Mesothelial cell of epicardium (in vitro differentiated cells): ENCODE results near the gene NDRG4. TPM values are rescaled to one million over a fixed set of nuclear protein-coding genes. Genes with fewer than 3 reads are reported as not detected.

Experiments used
- DNase-seq, 2 experiments: peaks; one replicate each; pipeline ENCODE4 v3.0.0; 2021; ENCODE audit warnings: low spot score in 2 of 2; ENCODE audit not compliant: unreplicated experiment in 2 of 2
- H3K27ac Mint-ChIP-seq: 2 replicates; pipeline ENCODE4 v1.8.0; 2021; ENCODE audit warnings: mixed read lengths
- H3K27me3 Mint-ChIP-seq: 2 replicates; pipeline ENCODE4 v1.8.0; 2021; ENCODE audit warnings: low read depth, mixed read lengths
- H3K36me3 Mint-ChIP-seq: 2 replicates; pipeline ENCODE4 v1.8.0; 2021; ENCODE audit warnings: mixed read lengths
- H3K4me1 Mint-ChIP-seq: 2 replicates; pipeline ENCODE4 v1.8.0; 2021; ENCODE audit warnings: mixed read lengths
- H3K4me3 Mint-ChIP-seq: 2 replicates; pipeline ENCODE4 v1.8.0; 2021; ENCODE audit warnings: mild to moderate bottlenecking, moderate library complexity, mixed read lengths
- H3K9me3 Mint-ChIP-seq: 2 replicates; pipeline ENCODE4 v1.8.0; 2021; ENCODE audit warnings: mixed read lengths
- total RNA-seq: library from RNA; stranded (reverse); gene quantifications from 3 replicates; pipeline ENCODE4 v1.2.1, GENCODE V29; 2021
- TF ChIP-seq, protein P1 (sequence below): fragments of 200-600 bp; sonication (generic); IDR thresholded peaks from one replicate; pipeline ENCODE4 v1.5.0; 2021; ENCODE audit warnings: antibody characterized with exemption; ENCODE audit not compliant: unreplicated experiment

NDRG4 gene
- total RNA-seq, 1 donor from 2014 or later: 17.4 TPM

DNA sequence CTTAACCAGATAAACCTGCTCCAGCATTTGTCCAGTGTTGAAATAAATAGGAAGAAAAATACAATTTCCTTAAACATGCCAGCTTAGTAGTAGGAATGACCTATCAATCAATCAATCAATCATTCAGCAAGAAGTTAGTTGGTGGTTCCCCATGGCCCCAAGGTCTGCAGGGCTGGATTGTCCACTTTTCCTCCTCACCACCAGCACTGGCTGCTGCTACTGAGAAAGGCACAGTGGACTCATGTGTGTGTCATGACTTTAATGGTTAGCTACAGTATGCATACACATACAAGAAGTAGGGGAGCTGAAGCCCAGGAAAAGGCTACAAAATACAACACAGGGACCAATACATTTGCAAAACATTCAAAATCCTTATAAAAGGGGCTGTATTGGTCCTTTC is 19.8 kb downstream of the NDRG4 start:
- H3K4me3 Mint-ChIP-seq: no peak overlapping the region

DNA sequence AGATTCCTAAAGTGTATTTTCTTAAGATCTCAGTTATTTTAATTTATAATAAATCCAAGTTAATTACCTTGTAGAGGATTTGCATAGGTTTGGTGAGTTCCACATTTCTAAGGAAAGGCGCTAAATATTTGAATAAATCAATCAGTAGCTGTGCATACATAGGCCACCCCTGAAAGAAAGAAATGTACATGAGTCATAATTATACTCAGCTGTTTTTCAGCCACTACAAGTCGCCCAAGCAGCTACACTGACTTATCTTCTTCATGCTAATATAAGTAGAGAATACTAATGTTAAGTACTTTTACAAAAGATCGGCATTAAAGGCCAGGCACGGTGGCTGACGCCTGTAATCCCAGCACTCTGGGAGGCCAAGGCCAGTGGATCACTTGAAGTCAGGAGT is 30.2 kb downstream of the NDRG4 start:
- H3K4me3 Mint-ChIP-seq: no peak overlapping the region
- no peak for DNase-seq
- H3K9me3 Mint-ChIP-seq: no peaks in the 10 kb centered on the region
- H3K4me1 Mint-ChIP-seq: no peaks in the 10 kb centered on the region
- TF ChIP-seq, protein P1, sequence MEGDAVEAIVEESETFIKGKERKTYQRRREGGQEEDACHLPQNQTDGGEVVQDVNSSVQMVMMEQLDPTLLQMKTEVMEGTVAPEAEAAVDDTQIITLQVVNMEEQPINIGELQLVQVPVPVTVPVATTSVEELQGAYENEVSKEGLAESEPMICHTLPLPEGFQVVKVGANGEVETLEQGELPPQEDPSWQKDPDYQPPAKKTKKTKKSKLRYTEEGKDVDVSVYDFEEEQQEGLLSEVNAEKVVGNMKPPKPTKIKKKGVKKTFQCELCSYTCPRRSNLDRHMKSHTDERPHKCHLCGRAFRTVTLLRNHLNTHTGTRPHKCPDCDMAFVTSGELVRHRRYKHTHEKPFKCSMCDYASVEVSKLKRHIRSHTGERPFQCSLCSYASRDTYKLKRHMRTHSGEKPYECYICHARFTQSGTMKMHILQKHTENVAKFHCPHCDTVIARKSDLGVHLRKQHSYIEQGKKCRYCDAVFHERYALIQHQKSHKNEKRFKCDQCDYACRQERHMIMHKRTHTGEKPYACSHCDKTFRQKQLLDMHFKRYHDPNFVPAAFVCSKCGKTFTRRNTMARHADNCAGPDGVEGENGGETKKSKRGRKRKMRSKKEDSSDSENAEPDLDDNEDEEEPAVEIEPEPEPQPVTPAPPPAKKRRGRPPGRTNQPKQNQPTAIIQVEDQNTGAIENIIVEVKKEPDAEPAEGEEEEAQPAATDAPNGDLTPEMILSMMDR: no peak
- no peaks in the 10 kb centered on the region for H3K27me3 Mint-ChIP-seq
- H3K36me3 Mint-ChIP-seq: peaks cover 50% of the 10 kb centered on the region
- H3K27ac Mint-ChIP-seq: no peak overlapping the region

More for the DNA sequence above, 19.8 kb downstream of the NDRG4 start:
- peaks cover 25% of the 10 kb centered on the region for H3K36me3 Mint-ChIP-seq
- TF ChIP-seq, protein P1: no peak
- peaks cover 15% of the 10 kb centered on the region for H3K4me1 Mint-ChIP-seq
- no peaks in the 10 kb centered on the region for H3K9me3 Mint-ChIP-seq
- no peaks in the 10 kb centered on the region for H3K27me3 Mint-ChIP-seq
- no peak for DNase-seq
- H3K27ac Mint-ChIP-seq: no peak overlapping the region

DNA sequence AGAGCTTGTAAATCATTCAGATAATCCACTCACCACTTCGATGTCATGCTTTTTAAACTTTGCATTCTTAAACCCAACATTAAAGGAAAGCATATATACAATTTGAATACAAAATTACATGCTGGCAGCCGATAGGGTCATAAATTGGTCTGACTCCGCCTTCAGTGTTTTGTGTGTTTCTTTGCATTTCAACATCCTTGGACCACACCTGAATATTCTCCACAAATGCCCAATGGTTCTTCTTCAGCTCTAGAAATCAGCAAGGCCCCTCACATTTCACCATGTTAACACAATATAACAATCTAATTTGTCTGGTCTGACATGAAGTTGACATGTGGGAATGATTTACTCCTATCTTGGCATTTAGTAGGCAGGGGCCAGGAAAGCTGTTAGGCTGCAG is 32.5 kb downstream of the NDRG4 start:
- Mint-ChIP-seq H3K4me1 (no peaks in the 10 kb centered on the region), H3K9me3 (no peaks in the 10 kb centered on the region), H3K27ac (no peak overlapping the region), H3K4me3 (no peak overlapping the region), H3K27me3 (no peaks in the 10 kb centered on the region), H3K36me3 (peaks cover 53% of the 10 kb centered on the region)
- no peak for DNase-seq
- TF ChIP-seq, protein P1: no peak

DNA sequence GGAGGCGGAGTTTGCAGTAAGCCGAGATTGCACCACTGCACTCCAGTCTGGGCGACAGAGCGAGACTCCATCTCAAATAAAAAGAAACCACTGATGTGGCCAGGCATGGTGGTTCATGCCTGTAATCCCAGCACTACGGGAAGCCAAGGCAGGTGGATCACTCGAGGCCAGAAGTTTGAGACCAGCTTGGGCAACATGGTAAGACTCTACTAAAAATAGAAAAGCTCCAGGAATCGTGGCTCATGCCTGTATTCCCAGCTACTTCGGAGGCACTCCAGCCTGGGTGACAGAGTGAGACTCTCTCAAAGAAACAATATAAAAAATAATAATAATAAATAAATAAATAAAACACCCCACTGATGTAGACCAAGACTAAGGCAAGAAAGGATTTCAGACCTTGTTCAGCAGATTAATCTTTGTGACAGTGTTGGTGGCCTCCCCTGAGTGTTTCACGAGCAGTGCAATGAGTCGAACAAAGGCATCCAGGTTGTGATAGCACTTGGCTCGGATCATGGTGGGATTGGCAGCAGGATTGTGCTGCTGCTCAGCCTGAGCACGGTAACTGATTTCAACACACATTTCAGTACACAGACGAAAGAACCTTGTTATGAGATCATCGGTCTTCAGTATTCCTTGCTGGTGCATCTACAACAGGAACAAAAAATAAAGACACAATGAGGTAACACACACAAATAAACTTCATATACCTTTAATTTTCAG is 34.0 kb downstream of the NDRG4 start:
- Mint-ChIP-seq H3K4me1 (no peaks in the 10 kb centered on the region), H3K27ac (no peak overlapping the region), H3K9me3 (no peaks in the 10 kb centered on the region), H3K27me3 (no peaks in the 10 kb centered on the region), H3K36me3 (peaks cover 61% of the 10 kb centered on the region), H3K4me3 (no peak overlapping the region)
- DNase-seq: no peak
- TF ChIP-seq, protein P1: no peak

DNA sequence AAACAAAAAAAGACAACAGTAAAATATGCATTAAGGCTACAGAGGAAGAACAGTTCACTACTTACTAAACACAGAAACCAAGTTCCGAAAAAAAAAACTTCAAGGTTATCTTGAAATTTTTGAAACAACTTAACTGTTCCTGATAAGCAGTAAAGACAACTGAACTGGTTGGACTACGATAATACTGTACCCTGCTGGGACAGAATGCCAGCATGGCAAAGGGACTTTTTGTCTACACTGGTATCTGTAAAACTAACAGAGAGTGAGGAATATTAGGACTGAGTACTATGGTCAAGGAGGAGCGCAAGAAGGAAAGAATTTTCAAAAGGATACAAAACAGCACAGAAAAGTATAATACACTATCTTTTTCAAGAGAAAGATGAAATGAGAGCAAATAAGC is 35.2 kb downstream of the NDRG4 start:
- no peak overlapping the region for H3K4me3 Mint-ChIP-seq
- no peaks in the 10 kb centered on the region for H3K9me3 Mint-ChIP-seq
- no peak overlapping the region for H3K27ac Mint-ChIP-seq
- H3K36me3 Mint-ChIP-seq: peaks cover 64% of the 10 kb centered on the region
- DNase-seq: no peak
- H3K4me1 Mint-ChIP-seq: no peaks in the 10 kb centered on the region
- TF ChIP-seq, protein P1: no peak
- H3K27me3 Mint-ChIP-seq: no peaks in the 10 kb centered on the region
